K562 (cell line): ENCODE results near the gene NEMF. TPM values are rescaled to one million over a fixed set of nuclear protein-coding genes. Genes with fewer than 3 reads are reported as not detected.

ENCODE experiments used
- ATAC-seq: fragments of 200-7000 bp; cut with Tn5 transposase; 3 replicates; pipeline ENCODE4 v1.9.1; 2020; ENCODE audit warnings: moderate library complexity
- BruUV-seq: library from RNA; stranded (reverse); fragments of 400-500 nt; replicated peaks from 2 replicates; lab custom pipeline; 2021; lab: Mats Ljungman, UMichigan
- CTCF ChIA-PET: fragments of 300-600 bp; formaldehyde crosslinking; extraction: SDS; loops from one replicate; lab custom pipeline; 2021; ENCODE audit warnings: low intra/inter-chr PET ratio; lab: Yijun Ruan, JAX
- POLR2A ChIA-PET: fragments of 300-600, 350-650 bp; sonication (Branson Sonifier 250); formaldehyde crosslinking; extraction: SDS; loops from one replicate; lab custom pipeline; 2021; ENCODE audit warnings: antibody characterized with exemption, inconsistent platforms; lab: Yijun Ruan, JAX
- DNase-seq, 4 experiments: peaks; one replicate each; pipeline versions ENCODE4 v3.0.0 to v3.0.0-alpha.2; 2011 to 2018; ENCODE audit warnings: low spot score in 3 of 4, mixed read lengths in 3 of 4; ENCODE audit errors: extremely low read depth in 1 of 4
- FAIRE-seq: peaks from 2 replicates; lab custom pipeline; 2011; peaks lifted over from hg19 to GRCh38; lab: Jason Lieb, UNC
- H2AFZ ChIP-seq: 2 replicates; pipeline ENCODE4 v1.6.0; 2011; ENCODE audit warnings: low read depth, low read length, control low read depth, inconsistent platforms
- H3K27ac ChIP-seq: fragments of 200-600 bp; 3 replicates; pipeline ENCODE4 v1.8.0; 2011; ENCODE audit warnings: low read depth, mild to moderate bottlenecking, control low read depth, inconsistent platforms, low read length, moderate library complexity, mixed read lengths; ENCODE audit errors: extremely low read depth
- H3K27me3 ChIP-seq, 2 experiments: fragments of 300-600 bp in 1 of 2; 2 replicates in 1 of 2; 3 replicates in 1 of 2; pipeline versions ENCODE4 v1.6.0 to v1.8.0; 2011; ENCODE audit warnings: inconsistent platforms in 2 of 2, low read length in 2 of 2, mild to moderate bottlenecking in 1 of 2, mixed read lengths in 1 of 2, moderate library complexity in 1 of 2; ENCODE audit not compliant: control insufficient read depth in 2 of 2, insufficient read depth in 2 of 2
- H3K36me3 ChIP-seq: fragments of 300-600 bp; 3 replicates; pipeline ENCODE4 v1.8.0; 2011; ENCODE audit warnings: mild to moderate bottlenecking, low read length, inconsistent platforms; ENCODE audit not compliant: control insufficient read depth, insufficient read depth
- H3K4me1 ChIP-seq, 2 experiments: fragments of 200-600 bp in 1 of 2; replicated peaks in 1 of 2; 2 replicates in 1 of 2; 3 replicates in 1 of 2; pipeline versions ENCODE4 v1.5.1 to v1.8.0; 2011; ENCODE audit warnings: inconsistent platforms in 2 of 2, low read length in 2 of 2, mild to moderate bottlenecking in 1 of 2, mixed read lengths in 1 of 2, moderate library complexity in 1 of 2; ENCODE audit not compliant: control insufficient read depth in 2 of 2, insufficient read depth in 2 of 2
- H3K4me2 ChIP-seq: 2 replicates; pipeline ENCODE4 v1.6.1; 2011; ENCODE audit warnings: low read length, control low read depth, inconsistent platforms, mixed read lengths; ENCODE audit not compliant: insufficient read depth
- H3K4me3 ChIP-seq: fragments of 200-600 bp; sonication (generic), shearing (Covaris generic); 2 replicates; pipeline ENCODE4 v1.5.1; 2016; ENCODE audit warnings: control low read depth, inconsistent platforms
- H3K79me2 ChIP-seq: fragments of 200-600 bp; 3 replicates; pipeline ENCODE4 v1.8.0; 2011; ENCODE audit warnings: low read length, inconsistent platforms; ENCODE audit not compliant: control insufficient read depth, insufficient read depth
- H3K9ac ChIP-seq, 2 experiments: 2 replicates each; pipeline versions ENCODE4 v1.6.0 to v1.6.1; 2011; ENCODE audit warnings: low read depth in 2 of 2, low read length in 2 of 2, control low read depth in 1 of 2, inconsistent platforms in 1 of 2, mild to moderate bottlenecking in 1 of 2, mixed read lengths in 1 of 2; ENCODE audit not compliant: insufficient read depth in 1 of 2
- H3K9me1 ChIP-seq: one replicate; pipeline ENCODE4 v1.6.0; 2011; ENCODE audit warnings: inconsistent platforms, mild to moderate bottlenecking, low read length, moderate library complexity; ENCODE audit not compliant: control insufficient read depth, insufficient read depth
- H3K9me3 ChIP-seq: replicated peaks from 2 replicates; pipeline ENCODE4 v1.5.1; 2011; ENCODE audit warnings: low read depth, low read length, inconsistent platforms; ENCODE audit not compliant: control insufficient read depth, insufficient read depth
- H4K20me1 ChIP-seq: replicated peaks from 2 replicates; pipeline ENCODE4 v1.6.1; 2011; ENCODE audit warnings: low read length, inconsistent platforms, mixed read lengths; ENCODE audit not compliant: control insufficient read depth, insufficient read depth
- BRF2 ChIP-seq: IDR thresholded peaks from 3 replicates; pipeline ENCODE4 v1.6.1; 2011; ENCODE audit warnings: borderline replicate concordance, mild to moderate bottlenecking; ENCODE audit not compliant: insufficient read length, insufficient read depth
- DACH1 ChIP-seq: fragments of 450-650 bp; IDR thresholded peaks from 2 replicates; pipeline ENCODE4 v1.6.1; 2018; ENCODE audit not compliant: partially characterized antibody
- MEF2A ChIP-seq: IDR thresholded peaks from 2 replicates; pipeline ENCODE4 v1.6.1; 2011; ENCODE audit warnings: low read depth, mild to moderate bottlenecking, low read length, moderate library complexity; ENCODE audit not compliant: control insufficient read depth
- PML ChIP-seq: IDR thresholded peaks from 2 replicates; pipeline ENCODE4 v1.6.1; 2012; ENCODE audit warnings: low read length, inconsistent platforms
- SPI1 ChIP-seq: IDR thresholded peaks from 2 replicates; pipeline ENCODE4 v1.6.1; 2011; ENCODE audit warnings: low read depth, low read length, control low read depth, borderline replicate concordance
- ZFP36 ChIP-seq: fragments of 150-350 bp; IDR thresholded peaks from 2 replicates; pipeline ENCODE4 v1.6.1; 2018; ENCODE audit warnings: low read length, low read depth; ENCODE audit not compliant: partially characterized antibody
- WGBS: fragments of 100-300 bp; shearing (Covaris generic); methylation state at CpG from one replicate; pipeline ENCODE4 v1.1.6; 2016; ENCODE audit warnings: low coverage, mixed read lengths; ENCODE audit not compliant: insufficient coverage; ENCODE audit errors: missing lambda C conversion rate; 5-methylcytosine and 5-hydroxymethylcytosine counted together
- in situ Hi-C: fragments of 300-500 bp; cut with MboI; formaldehyde crosslinking; loops from 4 replicates; pipeline ENCODE4 v1.15.0; 2018; ENCODE audit warnings: inconsistent platforms, mixed read lengths
- intact Hi-C: fragments of 100-400 bp; cut with micrococcal nuclease; formaldehyde crosslinking; loops from 2 replicates; pipeline ENCODE4 v1.14.2; 2022
- polyA plus RNA-seq, 8 experiments: library from polyadenylated mRNA; depleted of rRNA in 4 of 8; stranded (reverse) in 5 of 8; unstranded in 3 of 8; fragments of >200 nt; fragmentation: Nextera tagmentation in 2 of 8; fragmentation: Illumina TruSeq in 1 of 8; extraction: Ambion mirVana in 2 of 8; extraction: Trizol in 1 of 8; gene quantifications; 2 replicates each; pipeline versions ENCODE4 v1.2.1 to v1.2.3, GENCODE V29; 2011 to 2014; ENCODE audit warnings: inconsistent platforms in 1 of 8, missing spikeins in 1 of 8
- total RNA-seq, 7 experiments: library from RNA; depleted of rRNA in 6 of 7; stranded (reverse); fragments of >200 nt in 6 of 7; fragmentation: Illumina TruSeq in 2 of 7; extraction: Trizol in 2 of 7; gene quantifications; 2 replicates each; pipeline versions ENCODE4 v1.2.1 to v1.2.3, GENCODE V29; 2011 to 2021; ENCODE audit warnings: low replicate concordance in 1 of 7
- TF ChIP-seq, protein P1 (sequence below): fragments of 450-650 bp; formaldehyde crosslinking; IDR thresholded peaks from 2 replicates; pipeline ENCODE4 v1.4.0; 2020; ENCODE audit warnings: mild to moderate bottlenecking, mixed read lengths

The NEMF gene
- total and polyA plus RNA-seq, 9 of the 15 experiments (the other 6 are each of a cell fraction or from before 2014, with no cell fraction given) = 38.8 to 94.4 (median 61.0) TPM

DNA sequence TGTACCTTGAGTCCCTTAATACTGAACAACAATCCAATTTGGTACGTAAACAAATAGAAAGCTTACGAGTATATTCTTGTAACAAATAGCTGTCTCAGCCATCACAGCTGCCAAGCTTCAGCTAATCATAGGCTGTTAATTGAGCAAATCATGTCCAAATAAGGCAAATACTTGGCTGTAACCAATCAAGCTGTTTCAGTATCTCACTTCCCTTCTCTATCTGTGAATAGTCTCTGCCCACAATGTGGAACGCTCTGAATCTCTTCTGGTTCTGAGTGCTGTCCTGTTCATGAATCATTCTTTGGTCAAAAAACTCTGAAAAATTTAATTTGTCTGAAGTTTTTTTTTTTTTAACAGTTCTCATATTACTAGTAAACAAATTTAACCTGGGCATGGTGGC, 5.8 kb upstream of the NEMF start (continued):
- TF ChIP-seq, protein P1, sequence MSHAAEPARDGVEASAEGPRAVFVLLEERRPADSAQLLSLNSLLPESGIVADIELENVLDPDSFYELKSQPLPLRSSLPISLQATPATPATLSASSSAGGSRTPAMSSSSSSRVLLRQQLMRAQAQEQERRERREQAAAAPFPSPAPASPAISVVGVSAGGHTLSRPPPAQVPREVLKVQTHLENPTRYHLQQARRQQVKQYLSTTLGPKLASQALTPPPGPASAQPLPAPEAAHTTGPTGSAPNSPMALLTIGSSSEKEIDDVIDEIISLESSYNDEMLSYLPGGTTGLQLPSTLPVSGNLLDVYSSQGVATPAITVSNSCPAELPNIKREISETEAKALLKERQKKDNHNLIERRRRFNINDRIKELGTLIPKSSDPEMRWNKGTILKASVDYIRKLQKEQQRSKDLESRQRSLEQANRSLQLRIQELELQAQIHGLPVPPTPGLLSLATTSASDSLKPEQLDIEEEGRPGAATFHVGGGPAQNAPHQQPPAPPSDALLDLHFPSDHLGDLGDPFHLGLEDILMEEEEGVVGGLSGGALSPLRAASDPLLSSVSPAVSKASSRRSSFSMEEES (CRISPR knock-in tag) = no peak
- TF ChIP-seq SPI1 = peak; percentile 78
- TF ChIP-seq PML = no peak
- TF ChIP-seq ZFP36 = peak; percentile 54

DNA sequence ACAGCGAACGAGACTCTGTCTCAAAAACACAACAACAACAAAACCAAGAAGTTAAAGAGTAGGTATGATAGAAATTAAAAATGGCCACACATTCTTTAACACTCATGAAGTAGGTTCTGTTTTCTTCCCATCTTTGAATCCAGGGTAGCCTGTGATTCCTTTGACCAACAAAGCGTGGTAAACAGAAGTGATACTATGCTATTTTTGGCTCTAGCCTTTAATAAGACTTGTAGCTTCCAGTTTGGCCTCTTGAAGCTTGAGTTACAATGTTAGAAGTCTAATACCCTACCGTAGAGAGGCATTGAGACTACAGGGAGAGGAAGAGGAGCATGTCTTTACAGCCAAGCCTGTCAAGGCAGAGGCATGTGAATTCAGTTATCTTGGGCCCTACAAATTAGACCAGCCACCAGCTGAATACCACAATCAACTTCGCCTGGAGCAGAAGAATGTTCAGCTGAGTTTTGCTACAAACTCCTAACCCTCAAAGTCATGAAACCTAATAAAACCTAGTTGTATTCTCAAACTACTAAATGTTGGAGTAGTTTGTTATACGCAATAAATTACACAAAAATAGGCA, 4.9 kb upstream of the NEMF start:
- FAIRE-seq = no peak
- H3K36me3 ChIP-seq = no peaks in the 10 kb centered on the region
- H3K4me2 ChIP-seq = peak overlapping the region; percentile 45; the same call in 1 of the 2 replicates
- H3K9ac ChIP-seq = peak overlapping the region in 1 of 2 experiments; percentile 50; a peak in 2 of 4 replicates
- H4K20me1 ChIP-seq = no peaks in the 10 kb centered on the region
- 55% methylated on average over 5 of the region's 6 CpGs for WGBS
- ChIA-PET CTCF (no interaction called here), POLR2A (interaction anchor here (0.9 to 2.0 kb wide), 3 partner anchors 9 to 234 kb away, joined by 3 to 6 read pairs (median 3); no protein-coding TSS in a partner anchor)
- H3K4me3 ChIP-seq = no peak overlapping the region
- H3K9me3 ChIP-seq = no peaks in the 10 kb centered on the region
- peak overlapping the region; percentile 63 for H3K27ac ChIP-seq
- peaks cover 3% of the 10 kb centered on the region for H3K79me2 ChIP-seq
- H3K4me1 ChIP-seq = peaks cover 7 to 15% of the 10 kb centered on the region in 2 experiments; a peak in 4 of 5 replicates
- intact Hi-C loops (no loop called here), in situ Hi-C loops (loop anchor here (25.0 kb wide), 1 partner anchor 680 kb away; the partner anchor contains the start of gene MAP4K5)
- ATAC-seq = no peak
- no peaks in the 10 kb centered on the region for H3K9me1 ChIP-seq
- no peak for DNase-seq
- peak overlapping the region; percentile 86 for H2AFZ ChIP-seq
- no peaks in the 10 kb centered on the region for H3K27me3 ChIP-seq
- no TSS peak for BruUV-seq
- TF ChIP-seq DACH1 (no peak), MEF2A (peak; percentile 57; the same call in 1 of the 2 replicates), BRF2 (no peak)
